ENCODE measurements around the gene KLK14.

The KLK14 gene

GRCh38 chr19:51107406-51108065 lies 24.8 kb upstream of the KLK14 start:
- no peak for FAIRE-seq

- no peak for FAIRE-seq
Measured at GRCh38 chr19:51103926-51104341, 21.2 kb upstream of the KLK14 start.

GRCh38 chr19:51102991-51103390 lies 20.3 kb upstream of the KLK14 start:
- FAIRE-seq = no peak

GRCh38 chr19:51101171-51101865 lies 18.6 kb upstream of the KLK14 start:
- FAIRE-seq = no peak

GRCh38 chr19:51100601-51101000 lies 17.9 kb upstream of the KLK14 start:
- no peak for FAIRE-seq

GRCh38 chr19:51099047-51099382 lies 16.3 kb upstream of the KLK14 start:
- FAIRE-seq = no peak

- FAIRE-seq = no peak
Measured at GRCh38 chr19:51098365-51099046, 15.8 kb upstream of the KLK14 start.

- FAIRE-seq = no peak
Measured at GRCh38 chr19:51097796-51098195, 15.1 kb upstream of the KLK14 start.

- FAIRE-seq = no peak
Measured at GRCh38 chr19:51097166-51097738, 14.6 kb upstream of the KLK14 start.

GRCh38 chr19:51096473-51097165 lies 13.9 kb upstream of the KLK14 start:
- no peak for FAIRE-seq

- no peak for FAIRE-seq
Measured at GRCh38 chr19:51094696-51095279, 12.1 kb upstream of the KLK14 start.

GRCh38 chr19:51093510-51094345 lies 11.0 kb upstream of the KLK14 start:
- FAIRE-seq = no peak

- no peak for FAIRE-seq
Measured at GRCh38 chr19:51093101-51093500, 10.4 kb upstream of the KLK14 start.

- no peak for FAIRE-seq
Measured at GRCh38 chr19:51091895-51092873, 9.5 kb upstream of the KLK14 start.

GRCh38 chr19:51091126-51091525 lies 8.4 kb upstream of the KLK14 start:
- FAIRE-seq = no peak

GRCh38 chr19:51090471-51090870 lies 7.8 kb upstream of the KLK14 start:
- no peak for FAIRE-seq

- FAIRE-seq = no peak
Measured at GRCh38 chr19:51089786-51090185, 7.1 kb upstream of the KLK14 start.

- FAIRE-seq = no peak
Measured at GRCh38 chr19:51086153-51086850, 3.6 kb upstream of the KLK14 start.

- no peak for FAIRE-seq
Measured at GRCh38 chr19:51084505-51084904, 1.8 kb upstream of the KLK14 start.

GRCh38 chr19:51083783-51084182 lies 1.1 kb upstream of the KLK14 start:
- FAIRE-seq = no peak
